Left ventricle myocardium inferior (tissue), 1 donor: ENCODE results near the gene AP3S2. TPM values are rescaled to one million over a fixed set of nuclear protein-coding genes. Genes with fewer than 3 reads are reported as not detected.
A peak's percentile ranks its signal among the peaks of the same experiment; 100 is the strongest.
"Not testable (repeated sequence)": the region's sequence is repeated elsewhere in the genome, so short reads cannot be mapped to it uniquely, and the experiment has no call there.

ENCODE experiments used
- DNase-seq: peaks from one replicate; pipeline ENCODE4 v3.0.0-alpha.2; 2020
- H3K27ac ChIP-seq: fragments of 200-600 bp; replicated peaks from 2 replicates; pipeline ENCODE4 v1.8.0; 2021
- H3K27me3 ChIP-seq: fragments of 200-600 bp; 2 replicates; pipeline ENCODE4 v1.8.0; 2021; ENCODE audit warnings: low read depth
- H3K36me3 ChIP-seq: fragments of 200-600 bp; 2 replicates; pipeline ENCODE4 v1.8.0; 2021
- H3K4me1 ChIP-seq: fragments of 200-600 bp; 2 replicates; pipeline ENCODE4 v1.8.0; 2021
- H3K4me3 ChIP-seq: fragments of 200-600 bp; 2 replicates; pipeline ENCODE4 v1.8.0; 2021; ENCODE audit warnings: mild to moderate bottlenecking, moderate library complexity
- H3K9me3 ChIP-seq: fragments of 200-600 bp; replicated peaks from 2 replicates; pipeline ENCODE4 v1.8.0; 2021
- intact Hi-C: fragments of 100-400 bp; cut with micrococcal nuclease; formaldehyde crosslinking; loops from one replicate; pipeline ENCODE4 v1.11.0; 2022
- total RNA-seq: library from RNA; stranded (reverse); fragmentation: NEBNext Ultra II Directional; extraction: Animal tissue kit (Norgen Biotek cat#: 25700); gene quantifications from one replicate; pipeline ENCODE4 v1.2.1, GENCODE V29; 2021
- TF ChIP-seq, protein P1 (sequence below): fragments of 200-600 bp; IDR thresholded peaks from 2 replicates; pipeline ENCODE4 v1.8.0; 2021; ENCODE audit warnings: antibody characterized with exemption, mild to moderate bottlenecking, borderline replicate concordance
- donor health status: DM: no; HTN: yes; CAD: no; lungs with severe emphysema.

AP3S2 gene
- total RNA-seq, 1 donor from 2014 or later = 44.1 TPM

DNA sequence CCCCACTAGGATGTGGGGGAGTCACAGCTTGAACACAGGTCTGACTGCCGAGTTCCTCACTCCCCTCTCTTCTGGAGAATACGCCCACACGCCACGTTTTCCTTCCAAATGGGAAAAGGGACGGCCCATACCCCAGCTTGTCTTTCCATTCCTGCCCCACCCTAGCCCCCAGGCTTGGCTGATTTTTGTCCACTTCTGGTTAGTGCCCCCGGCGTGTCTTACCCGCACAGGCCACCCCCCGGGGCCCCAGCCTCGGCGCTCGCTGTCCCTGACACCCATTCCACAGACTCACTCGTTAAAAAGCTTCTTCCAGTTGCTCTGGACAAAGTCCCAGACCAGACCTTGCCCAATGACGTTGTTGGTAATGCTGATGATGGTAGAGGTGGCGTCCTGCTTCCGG is 103.1 kb downstream of the AP3S2 start:
- Histone ChIP-seq H3K27ac (no peak overlapping the region), H3K36me3 (peaks cover 10% of the 10 kb centered on the region), H3K4me1 (peaks cover 13% of the 10 kb centered on the region), H3K9me3 (peaks cover 25% of the 10 kb centered on the region), H3K27me3 (no peaks in the 10 kb centered on the region), H3K4me3 (no peak overlapping the region)
- DNase-seq = no peak
- TF ChIP-seq, protein P1, sequence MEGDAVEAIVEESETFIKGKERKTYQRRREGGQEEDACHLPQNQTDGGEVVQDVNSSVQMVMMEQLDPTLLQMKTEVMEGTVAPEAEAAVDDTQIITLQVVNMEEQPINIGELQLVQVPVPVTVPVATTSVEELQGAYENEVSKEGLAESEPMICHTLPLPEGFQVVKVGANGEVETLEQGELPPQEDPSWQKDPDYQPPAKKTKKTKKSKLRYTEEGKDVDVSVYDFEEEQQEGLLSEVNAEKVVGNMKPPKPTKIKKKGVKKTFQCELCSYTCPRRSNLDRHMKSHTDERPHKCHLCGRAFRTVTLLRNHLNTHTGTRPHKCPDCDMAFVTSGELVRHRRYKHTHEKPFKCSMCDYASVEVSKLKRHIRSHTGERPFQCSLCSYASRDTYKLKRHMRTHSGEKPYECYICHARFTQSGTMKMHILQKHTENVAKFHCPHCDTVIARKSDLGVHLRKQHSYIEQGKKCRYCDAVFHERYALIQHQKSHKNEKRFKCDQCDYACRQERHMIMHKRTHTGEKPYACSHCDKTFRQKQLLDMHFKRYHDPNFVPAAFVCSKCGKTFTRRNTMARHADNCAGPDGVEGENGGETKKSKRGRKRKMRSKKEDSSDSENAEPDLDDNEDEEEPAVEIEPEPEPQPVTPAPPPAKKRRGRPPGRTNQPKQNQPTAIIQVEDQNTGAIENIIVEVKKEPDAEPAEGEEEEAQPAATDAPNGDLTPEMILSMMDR = no peak
- intact Hi-C loops = no loop called here

DNA sequence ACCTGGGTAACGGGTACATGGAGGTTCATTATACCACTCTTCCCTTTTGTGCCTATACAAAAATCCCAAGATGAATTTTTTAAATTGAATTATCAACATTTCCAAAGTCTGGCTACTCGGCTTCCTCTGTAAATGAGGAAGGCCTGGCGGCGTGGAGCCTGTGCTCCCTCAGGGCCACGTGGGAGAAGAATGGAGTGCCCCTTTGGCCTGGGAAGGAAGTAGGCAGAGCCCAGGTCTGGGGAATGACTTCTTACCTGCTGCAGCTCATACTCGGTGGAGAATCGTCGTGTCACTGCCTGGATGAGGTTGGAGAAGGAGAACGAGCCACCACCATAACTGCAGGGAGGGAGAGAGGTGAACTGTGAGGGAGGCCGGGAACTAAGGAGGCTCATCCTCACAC is 103.6 kb downstream of the AP3S2 start:
- Histone ChIP-seq H3K27ac (no peak overlapping the region), H3K9me3 (peaks cover 23% of the 10 kb centered on the region), H3K4me1 (peaks cover 8% of the 10 kb centered on the region), H3K4me3 (no peak overlapping the region), H3K36me3 (peaks cover 10% of the 10 kb centered on the region), H3K27me3 (no peaks in the 10 kb centered on the region)
- DNase-seq = no peak
- intact Hi-C loops = no loop called here
- TF ChIP-seq, protein P1 = no peak

DNA sequence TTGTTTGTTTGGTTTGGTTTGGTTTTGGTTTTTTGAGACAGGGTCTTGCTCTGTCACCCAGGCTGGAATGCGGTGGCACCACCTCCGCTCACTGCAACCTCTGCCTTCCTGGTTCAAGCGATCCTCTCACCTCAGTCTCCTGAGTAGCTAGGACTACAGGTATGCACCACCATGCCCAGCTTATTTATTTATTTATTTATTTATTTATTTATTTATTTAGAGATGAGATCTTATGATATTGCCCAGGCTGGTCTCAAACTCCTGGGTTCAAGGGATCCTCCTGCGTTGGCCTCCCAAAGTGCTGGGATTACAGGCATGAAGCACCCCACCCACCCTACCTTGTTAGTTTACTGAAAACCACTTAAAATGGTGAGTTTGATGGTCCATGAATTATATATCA is 105.2 kb downstream of the AP3S2 start:
- H3K4me3 ChIP-seq, H3K4me1 ChIP-seq, H3K27ac ChIP-seq, H3K36me3 ChIP-seq, intact Hi-C loops, DNase-seq, H3K27me3 ChIP-seq: not testable (repeated sequence)
- peaks cover 23% of the 10 kb centered on the region for H3K9me3 ChIP-seq

DNA sequence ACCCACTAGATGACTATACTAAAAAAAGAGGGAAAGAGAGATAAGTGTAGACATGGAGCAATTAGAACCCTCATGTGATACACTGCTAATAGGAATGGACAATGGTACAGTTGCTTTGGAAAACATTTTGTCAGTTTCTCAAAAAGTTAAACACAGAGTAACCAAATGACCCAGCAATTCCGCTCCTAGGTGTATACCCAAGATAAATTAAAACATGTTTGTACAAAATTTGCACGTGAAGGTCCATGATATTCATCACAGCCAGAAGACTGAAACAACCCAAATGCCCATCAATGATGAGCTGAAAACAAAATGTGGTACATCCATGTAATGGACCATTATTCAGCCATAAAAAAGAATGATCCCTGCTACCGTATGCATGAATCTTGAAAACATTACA is 105.8 kb downstream of the AP3S2 start:
- Histone ChIP-seq H3K36me3 (peaks cover 10% of the 10 kb centered on the region), H3K9me3 (peaks cover 23% of the 10 kb centered on the region), H3K4me3 (no peak overlapping the region), H3K27ac (no peak overlapping the region), H3K27me3 (no peaks in the 10 kb centered on the region), H3K4me1 (no peaks in the 10 kb centered on the region)
- DNase-seq = no peak
- TF ChIP-seq, protein P1 = no peak
- intact Hi-C loops = no loop called here

DNA sequence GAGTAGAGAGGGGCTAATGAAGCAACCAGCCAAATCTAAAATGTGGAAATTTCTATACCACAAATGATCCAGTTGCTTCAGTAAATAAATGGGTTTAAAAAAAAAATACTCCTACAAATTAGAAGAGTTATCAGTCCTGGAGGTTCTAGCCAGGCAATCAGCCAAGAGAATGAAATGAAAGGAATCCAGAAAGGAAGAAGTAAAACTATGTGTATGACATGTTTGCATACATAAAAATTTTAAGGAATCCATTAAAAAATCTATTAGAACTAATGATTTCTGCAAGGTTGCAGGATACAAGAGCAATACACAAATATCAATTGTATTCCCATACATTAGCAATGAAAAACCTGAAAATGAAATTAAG is 108.0 kb downstream of the AP3S2 start:
- intact Hi-C loops = no loop called here
- Histone ChIP-seq H3K27ac (no peak overlapping the region), H3K27me3 (no peaks in the 10 kb centered on the region), H3K4me1 (no peaks in the 10 kb centered on the region), H3K4me3 (no peak overlapping the region), H3K36me3 (peaks cover 10% of the 10 kb centered on the region), H3K9me3 (peaks cover 23% of the 10 kb centered on the region)
- no peak for DNase-seq
- TF ChIP-seq, protein P1 = no peak

DNA sequence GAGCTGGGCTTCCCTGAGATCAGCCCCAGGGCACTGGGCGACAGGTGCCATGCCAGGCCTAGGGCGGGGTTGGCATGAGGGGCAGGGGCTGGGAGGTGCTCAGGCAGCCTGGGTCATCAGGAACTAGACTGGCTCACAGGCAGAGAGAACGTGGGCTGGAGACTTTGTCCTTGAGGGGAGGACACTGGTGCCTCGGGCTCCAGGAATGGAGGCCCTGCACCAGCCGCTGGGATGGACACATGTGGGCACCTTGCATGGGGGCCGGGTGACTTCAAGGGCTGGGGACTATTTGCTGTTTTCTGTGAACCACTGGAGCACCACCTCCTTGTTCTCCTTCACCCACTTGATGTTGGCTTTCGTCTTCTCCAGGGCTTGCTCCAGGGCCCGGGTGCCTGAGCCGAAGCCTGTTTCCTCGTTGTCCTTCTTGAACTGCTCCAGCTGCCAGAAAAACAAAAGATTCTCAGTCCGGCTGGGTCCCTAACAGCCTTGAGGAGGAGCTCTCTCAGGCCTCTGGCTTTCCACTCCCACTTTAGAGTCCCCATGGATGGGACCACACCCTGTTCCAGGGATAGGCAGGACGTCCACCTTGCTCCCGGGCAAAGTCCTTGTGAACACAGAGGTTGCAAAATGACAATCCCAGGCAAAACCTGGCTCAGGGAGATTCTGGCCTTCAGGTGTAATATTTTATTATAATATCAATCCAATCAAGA is 108.6 kb downstream of the AP3S2 start:
- Histone ChIP-seq H3K27ac (peak overlapping the region; percentile 8), H3K27me3 (no peaks in the 10 kb centered on the region), H3K36me3 (peaks cover 10% of the 10 kb centered on the region), H3K9me3 (peaks cover 23% of the 10 kb centered on the region), H3K4me3 (no peak overlapping the region), H3K4me1 (no peaks in the 10 kb centered on the region)
- DNase-seq = no peak
- intact Hi-C loops = no loop called here
- TF ChIP-seq, protein P1 = no peak
